GM12878 (cell line): ENCODE measurements around the gene PNMA8B. TPM values are rescaled to one million over a fixed set of nuclear protein-coding genes. Genes with fewer than 3 reads are reported as not detected.
A peak's percentile ranks its signal among the peaks of the same experiment; 100 is the strongest.

Source experiments
- ATAC-seq: fragments of 200-7000 bp; cut with Tn5 transposase; 3 replicates; pipeline ENCODE4 v1.9.1; 2020; ENCODE audit warnings: mild to moderate bottlenecking, moderate library complexity
- BruUV-seq: library from RNA; stranded (reverse); fragments of 400-500 nt; replicated peaks from 2 replicates; lab custom pipeline; 2021; lab: Mats Ljungman, UMichigan
- CTCF ChIA-PET: fragments of 300-600 bp; sonication (Branson Sonifier 250); formaldehyde crosslinking; extraction: SDS; loops from one replicate; lab custom pipeline; 2021; ENCODE audit warnings: inconsistent platforms; lab: Yijun Ruan, JAX
- POLR2A ChIA-PET: fragments of 350-600 bp; formaldehyde crosslinking; extraction: SDS; loops from one replicate; lab custom pipeline; 2021; ENCODE audit warnings: inconsistent platforms; lab: Charles Lee
- RAD21 ChIA-PET: fragments of 300-600 bp; sonication (Branson Sonifier 250); formaldehyde crosslinking; loops from one replicate; lab custom pipeline; 2023; ENCODE audit warnings: antibody characterized with exemption; ENCODE audit not compliant: unreplicated experiment; lab: Charles Lee
- SMC1A ChIA-PET: fragments of 300-600 bp; sonication (Branson Sonifier 250); formaldehyde crosslinking; loops from one replicate; lab custom pipeline; 2023; ENCODE audit not compliant: unreplicated experiment, uncharacterized antibody; lab: Charles Lee
- DNase-seq: peaks from one replicate; pipeline ENCODE4 v3.0.0-alpha.2; 2011; ENCODE audit warnings: low read depth, low spot score
- FAIRE-seq: peaks from 3 replicates; lab custom pipeline; 2011; peaks lifted over from hg19 to GRCh38; lab: Jason Lieb, UNC
- H2AFZ ChIP-seq: 2 replicates; pipeline ENCODE4 v1.6.0; 2011; ENCODE audit warnings: low read depth, low read length, control low read depth; ENCODE audit not compliant: control insufficient read depth
- H3K27ac ChIP-seq: 2 replicates; pipeline ENCODE4 v1.5.1; 2011; ENCODE audit warnings: control low read depth; ENCODE audit not compliant: control insufficient read depth, insufficient read depth
- H3K27me3 ChIP-seq, 2 experiments: replicated peaks in 1 of 2; 2 replicates each; pipeline versions ENCODE4 v1.6.0 to v1.6.1; 2011; ENCODE audit warnings: low read length in 1 of 2; ENCODE audit not compliant: control insufficient read depth in 2 of 2, insufficient read depth in 2 of 2
- H3K36me3 ChIP-seq, 2 experiments: 2 replicates each; pipeline ENCODE4 v1.5.1; 2011; ENCODE audit warnings: low read length in 1 of 2; ENCODE audit not compliant: control insufficient read depth in 2 of 2, insufficient read depth in 2 of 2
- H3K4me1 ChIP-seq: 2 replicates; pipeline ENCODE4 v1.6.1; 2011; ENCODE audit warnings: mild to moderate bottlenecking, low read length, moderate library complexity, mixed read lengths; ENCODE audit not compliant: control insufficient read depth, insufficient read depth
- H3K4me2 ChIP-seq: 2 replicates; pipeline ENCODE4 v1.6.0; 2011; ENCODE audit warnings: control low read depth; ENCODE audit not compliant: control insufficient read depth, insufficient read depth
- H3K4me3 ChIP-seq: fragments of 200-600 bp; sonication (generic); 2 replicates; pipeline ENCODE4 v1.5.1; 2016
- H3K79me2 ChIP-seq: 2 replicates; pipeline ENCODE4 v1.6.0; 2011; ENCODE audit warnings: low read length; ENCODE audit not compliant: control insufficient read depth, insufficient read depth
- H3K9ac ChIP-seq: 2 replicates; pipeline ENCODE4 v1.8.0; 2011; ENCODE audit warnings: low read length, control low read depth, mixed read lengths; ENCODE audit not compliant: control insufficient read depth, insufficient read depth
- H3K9me3 ChIP-seq: replicated peaks from 3 replicates; pipeline ENCODE4 v1.5.1; 2011; ENCODE audit warnings: mild to moderate bottlenecking, low read length; ENCODE audit not compliant: control insufficient read depth, insufficient read depth
- H4K20me1 ChIP-seq: 2 replicates; pipeline ENCODE4 v1.6.0; 2011; ENCODE audit not compliant: control insufficient read depth, insufficient read depth
- IRF4 ChIP-seq: IDR thresholded peaks from 2 replicates; pipeline ENCODE4 v1.6.1; 2011; ENCODE audit warnings: low read depth, low read length
- WGBS: methylation state at CpG from one replicate; pipeline ENCODE4 v1.1.6; 2016; ENCODE audit warnings: low lambda C conversion rate; ENCODE audit not compliant: insufficient replicate concordance, insufficient coverage; ENCODE audit errors: missing lambda C conversion rate; 5-methylcytosine and 5-hydroxymethylcytosine counted together
- in situ Hi-C: fragments of 300-500 bp; cut with MboI; formaldehyde crosslinking; loops from 9 replicates; pipeline ENCODE4 v1.14.3; 2018; ENCODE audit warnings: mixed read lengths
- intact Hi-C: fragments of 100-400 bp; cut with micrococcal nuclease; formaldehyde crosslinking; loops from one replicate; pipeline ENCODE4 v1.14.2; 2022; ENCODE audit not compliant: unreplicated experiment
- polyA plus RNA-seq, 11 experiments: library from polyadenylated mRNA; depleted of rRNA in 4 of 11; unstranded in 6 of 11; stranded (reverse) in 5 of 11; fragments of >200 nt; fragmentation: Nextera tagmentation in 4 of 11; fragmentation: Illumina TruSeq in 1 of 11; extraction: Ambion mirVana in 4 of 11; extraction: Trizol in 1 of 11; gene quantifications; 1 replicate in 1 of 11; 2 replicates in 10 of 11; pipeline versions ENCODE4 v1.2.1 to v1.2.3, GENCODE V29; 2011 to 2016; ENCODE audit warnings: inconsistent platforms in 2 of 11, missing spikeins in 2 of 11, low read depth in 1 of 11
- total RNA-seq, 4 experiments: library from RNA; depleted of rRNA in 3 of 4; stranded (reverse); fragments of >200 nt in 3 of 4; fragmentation: Illumina TruSeq in 1 of 4; extraction: Trizol in 1 of 4; gene quantifications; 2 replicates each; pipeline versions ENCODE4 v1.2.1 to v1.2.3, GENCODE V29; 2013 to 2021
- TF ChIP-seq, protein P1 (sequence below), 3 experiments: IDR thresholded peaks in 2 of 3; conservative IDR thresholded peaks in 1 of 3; 2 replicates each; pipeline ENCODE4 v1.5.1; 2011; ENCODE audit warnings: low read depth in 3 of 3, low read length in 3 of 3, mild to moderate bottlenecking in 3 of 3, control low read depth in 2 of 3, moderate library complexity in 2 of 3, inconsistent platforms in 1 of 3, mixed read lengths in 1 of 3; ENCODE audit not compliant: control insufficient read depth in 2 of 3, insufficient read depth in 1 of 3; ENCODE audit errors: extremely low read depth in 1 of 3

The PNMA8B gene
- total and polyA plus RNA-seq, 10 of the 15 experiments (the other 5 are each of a cell fraction or from before 2014, with no cell fraction given): 0.01 TPM; not detected in 9

DNA sequence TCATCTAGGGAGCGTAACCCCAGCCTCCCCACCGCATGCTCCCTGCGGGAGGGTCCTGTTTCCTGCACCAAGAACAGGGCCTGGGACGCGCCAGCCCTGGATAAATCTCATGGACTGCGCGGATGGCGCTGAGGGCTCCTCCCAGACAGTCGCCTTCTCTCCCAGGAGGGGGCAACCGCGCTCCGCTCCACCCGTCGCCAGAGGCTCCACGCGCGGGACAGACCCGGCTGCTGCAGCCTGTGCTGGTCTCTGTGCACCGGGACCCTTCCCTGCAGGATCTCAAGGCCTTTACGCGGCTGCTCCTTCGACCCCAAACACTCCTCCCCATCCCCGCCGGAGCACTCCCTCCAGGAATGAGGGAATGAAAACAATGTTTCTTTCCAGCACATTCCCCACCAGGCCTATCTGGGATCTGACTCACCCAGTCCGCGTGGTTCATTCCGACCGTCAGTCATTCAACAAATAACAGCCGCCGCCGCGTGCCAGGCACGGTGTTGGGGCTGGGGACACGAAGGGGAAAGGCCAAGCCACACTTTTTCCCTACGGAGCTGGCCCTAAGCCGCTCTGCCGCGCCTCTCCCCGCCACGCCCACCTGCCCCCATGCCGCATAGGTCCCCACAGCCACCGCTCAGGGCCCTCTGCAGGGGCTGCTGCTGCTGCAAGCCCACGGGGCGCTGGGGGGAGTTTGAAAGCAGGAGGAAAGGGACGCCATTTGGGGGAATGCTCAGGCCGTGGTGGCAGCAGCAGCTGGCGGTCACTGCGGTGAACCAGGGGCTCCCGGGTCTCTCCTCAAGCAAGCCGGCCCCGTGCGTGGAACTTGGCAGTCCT lies 6.0 kb downstream of the PNMA8B start:
- POLR2A ChIA-PET: interaction anchor here (0.7 kb wide), 1 partner anchor 1503 kb away, joined by 5 read pairs; no protein-coding TSS in a partner anchor
- no peak overlapping the region for H3K9ac ChIP-seq
- DNase-seq (no peak), ATAC-seq (0 out of 3 replicates have a peak, but pooled peaks have one; percentile 28), FAIRE-seq (no peak)
- H3K27ac ChIP-seq: no peak overlapping the region
- H3K9me3 ChIP-seq: no peaks in the 10 kb centered on the region
- SMC1A ChIA-PET: interaction anchor here (2.9 kb wide), 1 partner anchor 94 kb away, joined by 9 read pairs; no protein-coding TSS in a partner anchor
- no peak overlapping the region for H2AFZ ChIP-seq
- CTCF ChIA-PET: interaction anchor here (0.6 to 2.5 kb wide), 4 partner anchors 26 to 831 kb away, joined by 3 to 14 read pairs (median 4); no protein-coding TSS in a partner anchor
- no peaks in the 10 kb centered on the region for H3K79me2 ChIP-seq
- no peaks in the 10 kb centered on the region for H4K20me1 ChIP-seq
- in situ Hi-C loops: loop anchor here (5.0 kb wide), 2 partner anchors 87 to 207 kb away; no protein-coding TSS in a partner anchor
- H3K4me1 ChIP-seq: no peaks in the 10 kb centered on the region
- 11% methylated on average over 48 of the region's 52 CpGs for WGBS
- RAD21 ChIA-PET: no interaction called here
- no peak overlapping the region for H3K4me2 ChIP-seq
- BruUV-seq: no TSS peak
- H3K27me3 ChIP-seq: peaks cover 18 to 29% of the 10 kb centered on the region in 2 experiments
- H3K4me3 ChIP-seq: no peak overlapping the region
- TF ChIP-seq, protein P1, sequence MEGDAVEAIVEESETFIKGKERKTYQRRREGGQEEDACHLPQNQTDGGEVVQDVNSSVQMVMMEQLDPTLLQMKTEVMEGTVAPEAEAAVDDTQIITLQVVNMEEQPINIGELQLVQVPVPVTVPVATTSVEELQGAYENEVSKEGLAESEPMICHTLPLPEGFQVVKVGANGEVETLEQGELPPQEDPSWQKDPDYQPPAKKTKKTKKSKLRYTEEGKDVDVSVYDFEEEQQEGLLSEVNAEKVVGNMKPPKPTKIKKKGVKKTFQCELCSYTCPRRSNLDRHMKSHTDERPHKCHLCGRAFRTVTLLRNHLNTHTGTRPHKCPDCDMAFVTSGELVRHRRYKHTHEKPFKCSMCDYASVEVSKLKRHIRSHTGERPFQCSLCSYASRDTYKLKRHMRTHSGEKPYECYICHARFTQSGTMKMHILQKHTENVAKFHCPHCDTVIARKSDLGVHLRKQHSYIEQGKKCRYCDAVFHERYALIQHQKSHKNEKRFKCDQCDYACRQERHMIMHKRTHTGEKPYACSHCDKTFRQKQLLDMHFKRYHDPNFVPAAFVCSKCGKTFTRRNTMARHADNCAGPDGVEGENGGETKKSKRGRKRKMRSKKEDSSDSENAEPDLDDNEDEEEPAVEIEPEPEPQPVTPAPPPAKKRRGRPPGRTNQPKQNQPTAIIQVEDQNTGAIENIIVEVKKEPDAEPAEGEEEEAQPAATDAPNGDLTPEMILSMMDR (IDR thresholded peaks at IDR 0.05 in 2 of 3, conservative IDR thresholded peaks at IDR 0.05 in 1 of 3; ENCODE audit: control insufficient read depth in 2 of 3, extremely low read depth in 1 of 3, insufficient read depth in 1 of 3, low read depth in 3 of 3, low read length in 3 of 3): peak in 2 of 3 experiments; percentile 9 to 26; a peak in 1 of 6 replicates
- TF ChIP-seq IRF4: no peak
- no peaks in the 10 kb centered on the region for H3K36me3 ChIP-seq
- intact Hi-C loops: loop anchor here (2.0 kb wide), 1 partner anchor 95 kb away; no protein-coding TSS in a partner anchor
